Measurements from ENCODE around the gene ATM. TPM values are rescaled to one million over a fixed set of nuclear protein-coding genes. Genes with fewer than 3 reads are reported as not detected.
A peak's percentile ranks its signal among the peaks of the same experiment; 100 is the strongest.

Gene ATM
- total RNA-seq, 1 donor from 2014 or later, result 30.1 TPM

DNA sequence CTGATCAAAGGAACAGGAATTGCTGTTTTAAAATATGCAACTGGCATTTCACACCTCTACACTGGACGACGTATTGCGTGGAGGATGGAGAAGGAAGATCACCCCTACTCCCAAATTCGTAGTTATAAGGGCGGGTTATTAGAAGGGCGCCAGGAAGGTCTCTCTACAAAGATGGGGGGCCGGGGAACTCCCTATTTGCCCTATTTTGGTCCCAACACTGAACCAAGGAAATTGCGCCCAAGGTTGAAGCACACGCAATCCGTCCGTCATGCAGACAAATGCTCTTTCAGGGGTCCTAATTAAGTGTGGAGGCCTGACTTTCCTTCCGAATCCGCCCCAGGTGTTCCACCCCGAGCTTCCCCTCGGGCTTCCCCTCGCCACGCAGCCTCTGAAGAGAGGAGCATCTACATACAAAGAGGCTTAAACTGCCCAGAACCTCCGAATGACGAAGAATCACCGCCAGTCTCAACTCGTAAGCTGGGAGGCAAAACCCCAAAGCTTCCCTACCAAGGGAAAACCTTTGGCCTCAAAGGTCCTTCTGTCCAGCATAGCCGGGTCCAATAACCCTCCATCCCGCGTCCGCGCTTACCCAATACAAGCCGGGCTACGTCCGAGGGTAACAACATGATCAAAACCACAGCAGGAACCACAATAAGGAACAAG lies 825 bp upstream of the ATM start:
- intact Hi-C loops (cut with micrococcal nuclease), result loop anchor here (5.0 kb wide), 1 partner anchor 100 kb away; the partner anchor contains the start of gene ACAT1
- Histone ChIP-seq H3K27me3 (ENCODE audit: low read depth) (no peaks in the 10 kb centered on the region), H3K4me3 (peak overlapping the region; percentile 75), H3K36me3 (no peaks in the 10 kb centered on the region), H3K27ac (replicated peaks) (peak overlapping the region; percentile 96), H3K4me1 (peaks cover 64% of the 10 kb centered on the region), H3K9me3 (replicated peaks) (no peaks in the 10 kb centered on the region)
- no peak for DNase-seq
- TF ChIP-seq, protein P1, sequence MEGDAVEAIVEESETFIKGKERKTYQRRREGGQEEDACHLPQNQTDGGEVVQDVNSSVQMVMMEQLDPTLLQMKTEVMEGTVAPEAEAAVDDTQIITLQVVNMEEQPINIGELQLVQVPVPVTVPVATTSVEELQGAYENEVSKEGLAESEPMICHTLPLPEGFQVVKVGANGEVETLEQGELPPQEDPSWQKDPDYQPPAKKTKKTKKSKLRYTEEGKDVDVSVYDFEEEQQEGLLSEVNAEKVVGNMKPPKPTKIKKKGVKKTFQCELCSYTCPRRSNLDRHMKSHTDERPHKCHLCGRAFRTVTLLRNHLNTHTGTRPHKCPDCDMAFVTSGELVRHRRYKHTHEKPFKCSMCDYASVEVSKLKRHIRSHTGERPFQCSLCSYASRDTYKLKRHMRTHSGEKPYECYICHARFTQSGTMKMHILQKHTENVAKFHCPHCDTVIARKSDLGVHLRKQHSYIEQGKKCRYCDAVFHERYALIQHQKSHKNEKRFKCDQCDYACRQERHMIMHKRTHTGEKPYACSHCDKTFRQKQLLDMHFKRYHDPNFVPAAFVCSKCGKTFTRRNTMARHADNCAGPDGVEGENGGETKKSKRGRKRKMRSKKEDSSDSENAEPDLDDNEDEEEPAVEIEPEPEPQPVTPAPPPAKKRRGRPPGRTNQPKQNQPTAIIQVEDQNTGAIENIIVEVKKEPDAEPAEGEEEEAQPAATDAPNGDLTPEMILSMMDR (IDR thresholded peaks at IDR 0.05; ENCODE audit: borderline replicate concordance), result no peak

DNA sequence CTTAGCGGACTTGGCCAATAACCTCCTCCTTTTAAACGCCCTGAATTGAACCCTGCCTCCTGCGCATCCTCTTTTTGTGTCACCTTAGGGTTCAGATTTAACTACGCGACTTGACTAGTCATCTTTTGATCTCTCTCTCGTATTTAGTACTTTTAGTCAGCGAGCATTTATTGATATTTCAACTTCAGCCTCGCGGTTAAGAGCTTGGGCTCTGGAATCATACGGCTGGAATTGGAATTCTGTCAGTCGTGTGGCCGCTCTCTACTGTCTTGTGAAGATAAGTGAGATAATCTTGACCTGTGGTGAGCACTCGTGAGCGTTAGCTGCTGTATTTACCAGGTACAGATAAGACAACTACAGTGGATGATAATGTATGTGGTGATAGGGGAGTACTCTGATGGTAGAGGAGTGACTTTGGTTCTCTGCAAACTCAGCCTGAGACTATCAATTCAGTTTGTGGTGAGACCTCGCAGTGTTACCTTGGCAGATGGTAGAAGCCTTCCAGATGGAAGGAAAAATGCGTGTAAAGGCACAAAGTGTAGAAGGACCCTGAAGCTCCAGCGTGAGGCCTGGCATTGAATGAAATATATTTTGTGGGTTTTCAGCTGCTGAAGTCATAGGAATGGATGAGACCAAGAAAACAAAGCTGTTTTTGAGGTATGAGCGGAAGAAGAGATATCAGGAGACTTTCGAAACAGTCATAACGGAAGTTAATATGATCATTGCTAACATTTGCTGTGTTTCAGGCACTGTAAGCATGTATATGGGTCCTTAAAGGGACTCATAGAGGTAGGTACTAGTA lies 682 bp downstream of the ATM start:
- H3K36me3 ChIP-seq, result peaks cover 11% of the 10 kb centered on the region
- H3K27me3 ChIP-seq (ENCODE audit: low read depth), result no peaks in the 10 kb centered on the region
- H3K9me3 ChIP-seq (replicated peaks), result no peaks in the 10 kb centered on the region
- peaks cover 64% of the 10 kb centered on the region for H3K4me1 ChIP-seq
- DNase-seq, result no peak
- H3K27ac ChIP-seq (replicated peaks), result peak overlapping the region; percentile 96
- intact Hi-C loops (cut with micrococcal nuclease), result loop anchor here (5.0 kb wide), 1 partner anchor 101 kb away; the partner anchor contains the start of gene ACAT1
- TF ChIP-seq, protein P1 (IDR thresholded peaks at IDR 0.05; ENCODE audit: borderline replicate concordance), result no peak
- peak overlapping the region; percentile 75 for H3K4me3 ChIP-seq

DNA sequence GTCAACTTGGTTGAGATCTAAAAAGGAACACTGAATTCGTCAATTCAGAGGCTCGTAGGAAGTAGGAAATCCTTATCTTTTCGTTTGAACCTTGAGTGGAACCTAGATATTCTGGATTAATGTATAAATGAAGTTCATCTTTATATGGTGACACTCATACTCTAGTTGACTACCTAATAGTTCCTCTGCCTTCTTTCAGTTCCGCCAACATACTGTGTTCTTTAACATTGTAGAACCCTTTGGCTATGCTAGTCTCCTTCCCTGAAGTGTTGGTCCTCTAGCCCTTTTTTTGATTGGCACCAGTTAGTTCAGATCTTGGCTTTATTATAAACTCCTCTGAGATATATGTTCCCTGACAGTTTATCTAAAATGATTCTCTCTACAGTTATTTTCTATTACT lies 1.5 kb downstream of the ATM start:
- TF ChIP-seq, protein P1 (IDR thresholded peaks at IDR 0.05; ENCODE audit: borderline replicate concordance), result no peak
- Histone ChIP-seq H3K4me3 (peak overlapping the region; percentile 75), H3K27me3 (ENCODE audit: low read depth) (no peaks in the 10 kb centered on the region), H3K9me3 (replicated peaks) (no peaks in the 10 kb centered on the region), H3K4me1 (peaks cover 64% of the 10 kb centered on the region), H3K27ac (replicated peaks) (peak overlapping the region; percentile 96), H3K36me3 (peaks cover 19% of the 10 kb centered on the region)
- intact Hi-C loops (cut with micrococcal nuclease), result loop anchor here (5.0 kb wide), 1 partner anchor 102 kb away; the partner anchor contains the start of gene ACAT1
- DNase-seq, result no peak

DNA sequence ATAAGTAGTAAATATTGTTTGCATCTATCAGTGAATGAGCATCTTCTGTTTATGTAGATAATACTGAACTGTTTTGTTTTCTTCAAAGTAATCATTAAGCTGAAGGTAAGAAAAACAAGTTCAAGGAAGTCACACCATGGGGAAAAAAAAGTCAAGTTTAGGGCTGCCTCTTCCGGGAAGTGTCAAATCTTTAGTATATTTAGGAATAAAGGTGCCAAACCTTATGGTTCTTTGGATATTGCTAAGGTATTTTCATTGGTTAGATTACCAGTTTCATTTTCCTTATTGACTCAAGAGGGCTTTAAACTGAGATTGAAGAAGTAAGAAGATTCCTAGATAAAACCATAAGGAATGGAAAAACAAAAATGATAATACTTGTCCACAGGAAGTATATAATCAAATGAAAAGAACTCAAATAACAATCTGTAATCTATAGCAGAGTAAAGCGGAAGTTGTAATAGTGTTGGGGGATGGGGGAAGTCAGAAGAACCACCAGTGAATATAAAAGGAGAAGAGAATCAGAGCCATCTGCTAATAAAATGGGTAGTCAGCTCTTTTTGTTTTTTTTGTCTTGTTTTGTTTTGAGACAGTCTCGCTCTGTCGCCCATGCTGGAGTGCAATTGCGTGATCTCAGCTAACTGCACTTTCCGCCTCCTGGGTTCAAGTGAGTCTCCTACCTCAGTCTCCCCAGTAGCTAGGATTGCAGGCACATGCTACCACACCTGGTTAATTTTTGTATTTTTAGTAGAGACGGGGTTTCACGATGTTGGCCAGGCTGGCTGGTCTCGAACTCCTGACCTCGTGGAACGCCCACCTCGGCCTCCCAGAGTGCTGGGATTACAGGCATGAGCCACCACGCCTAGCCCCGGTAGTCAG lies 2.3 kb downstream of the ATM start:
- H3K36me3 ChIP-seq, result peaks cover 27% of the 10 kb centered on the region
- no peaks in the 10 kb centered on the region for H3K9me3 ChIP-seq (replicated peaks)
- H3K4me1 ChIP-seq, result peaks cover 59% of the 10 kb centered on the region
- H3K27me3 ChIP-seq (ENCODE audit: low read depth), result no peaks in the 10 kb centered on the region
- no peak for DNase-seq
- peak overlapping the region; percentile 96 for H3K27ac ChIP-seq (replicated peaks)
- H3K4me3 ChIP-seq, result peak overlapping the region; percentile 75
- intact Hi-C loops (cut with micrococcal nuclease), result loop anchor here (5.0 kb wide), 1 partner anchor 103 kb away; the partner anchor contains the start of gene ACAT1
- TF ChIP-seq, protein P1 (IDR thresholded peaks at IDR 0.05; ENCODE audit: borderline replicate concordance), result no peak

DNA sequence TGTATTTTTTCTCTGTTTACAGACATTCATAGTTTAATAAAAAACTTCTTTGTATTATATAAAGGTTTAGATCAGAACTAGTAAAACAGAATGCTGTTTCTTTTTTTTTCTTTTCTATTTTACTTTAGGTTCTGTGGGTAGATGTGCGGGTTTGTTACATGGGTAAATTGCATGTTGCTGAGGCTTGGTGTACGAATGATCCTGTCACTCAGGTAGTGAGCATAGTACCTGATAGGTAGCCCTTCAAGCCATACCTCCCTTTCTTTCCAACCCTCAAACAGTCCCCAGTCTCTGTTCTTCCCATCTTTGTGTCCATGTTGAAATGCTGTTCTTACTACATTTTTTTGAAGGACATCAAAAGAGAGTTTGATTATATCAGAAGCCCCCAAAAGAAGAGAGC lies 3.2 kb downstream of the ATM start:
- Histone ChIP-seq H3K27me3 (ENCODE audit: low read depth) (no peaks in the 10 kb centered on the region), H3K4me3 (no peak overlapping the region), H3K27ac (replicated peaks) (no peak overlapping the region), H3K9me3 (replicated peaks) (no peaks in the 10 kb centered on the region), H3K36me3 (peaks cover 36% of the 10 kb centered on the region), H3K4me1 (peaks cover 50% of the 10 kb centered on the region)
- DNase-seq, result no peak
- intact Hi-C loops (cut with micrococcal nuclease), result no loop called here
- TF ChIP-seq, protein P1 (IDR thresholded peaks at IDR 0.05; ENCODE audit: borderline replicate concordance), result no peak
